ENCODE results near the gene ARMC2.

- TF ChIP-seq, protein P1, sequence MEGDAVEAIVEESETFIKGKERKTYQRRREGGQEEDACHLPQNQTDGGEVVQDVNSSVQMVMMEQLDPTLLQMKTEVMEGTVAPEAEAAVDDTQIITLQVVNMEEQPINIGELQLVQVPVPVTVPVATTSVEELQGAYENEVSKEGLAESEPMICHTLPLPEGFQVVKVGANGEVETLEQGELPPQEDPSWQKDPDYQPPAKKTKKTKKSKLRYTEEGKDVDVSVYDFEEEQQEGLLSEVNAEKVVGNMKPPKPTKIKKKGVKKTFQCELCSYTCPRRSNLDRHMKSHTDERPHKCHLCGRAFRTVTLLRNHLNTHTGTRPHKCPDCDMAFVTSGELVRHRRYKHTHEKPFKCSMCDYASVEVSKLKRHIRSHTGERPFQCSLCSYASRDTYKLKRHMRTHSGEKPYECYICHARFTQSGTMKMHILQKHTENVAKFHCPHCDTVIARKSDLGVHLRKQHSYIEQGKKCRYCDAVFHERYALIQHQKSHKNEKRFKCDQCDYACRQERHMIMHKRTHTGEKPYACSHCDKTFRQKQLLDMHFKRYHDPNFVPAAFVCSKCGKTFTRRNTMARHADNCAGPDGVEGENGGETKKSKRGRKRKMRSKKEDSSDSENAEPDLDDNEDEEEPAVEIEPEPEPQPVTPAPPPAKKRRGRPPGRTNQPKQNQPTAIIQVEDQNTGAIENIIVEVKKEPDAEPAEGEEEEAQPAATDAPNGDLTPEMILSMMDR (IDR thresholded peaks at IDR 0.05): no peak
- no peak for TF ChIP-seq POLR2A (IDR thresholded peaks at IDR 0.05)
Measured at GRCh38 chr6:108988296-108988695, 140.1 kb downstream of the ARMC2 start.
